Brain microvascular endothelial cell (primary cell): ENCODE results near the gene CCDC88B.
A peak's percentile ranks its signal among the peaks of the same experiment; 100 is the strongest.

ENCODE experiments used
- DNase-seq: peaks from one replicate; pipeline ENCODE4 v3.0.0-alpha.2; 2020
- H3K27ac ChIP-seq: fragments of 250-450 bp; sonication (Bioruptor Pico); 2 replicates; pipeline ENCODE4 v1.5.1; 2020; ENCODE audit warnings: mild to moderate bottlenecking, moderate library complexity
- H3K27me3 ChIP-seq: fragments of 250-450 bp; sonication (Bioruptor Pico); replicated peaks from 2 replicates; pipeline ENCODE4 v1.5.1; 2020; ENCODE audit warnings: mild to moderate bottlenecking
- H3K36me3 ChIP-seq: fragments of 250-450 bp; sonication (Bioruptor Pico); replicated peaks from 2 replicates; pipeline ENCODE4 v1.5.1; 2020; ENCODE audit warnings: mild to moderate bottlenecking
- H3K4me3 ChIP-seq: 2 replicates; pipeline ENCODE4 v1.5.1; 2011; ENCODE audit warnings: low read depth, mild to moderate bottlenecking, control low read depth, low read length, moderate library complexity
- in situ Hi-C: cut with HindIII; loops from 2 replicates; pipeline ENCODE4 v1.10.0; 2017; ENCODE audit warnings: low sequenced_read_pairs, low pct_ligation_motif_present
- TF ChIP-seq, protein P1 (sequence below): IDR thresholded peaks from 2 replicates; pipeline ENCODE4 v1.5.1; 2011; ENCODE audit warnings: low read depth, mild to moderate bottlenecking, moderate library complexity, low read length, control low read depth, inconsistent platforms; ENCODE audit errors: missing control alignments

Gene CCDC88B

DNA sequence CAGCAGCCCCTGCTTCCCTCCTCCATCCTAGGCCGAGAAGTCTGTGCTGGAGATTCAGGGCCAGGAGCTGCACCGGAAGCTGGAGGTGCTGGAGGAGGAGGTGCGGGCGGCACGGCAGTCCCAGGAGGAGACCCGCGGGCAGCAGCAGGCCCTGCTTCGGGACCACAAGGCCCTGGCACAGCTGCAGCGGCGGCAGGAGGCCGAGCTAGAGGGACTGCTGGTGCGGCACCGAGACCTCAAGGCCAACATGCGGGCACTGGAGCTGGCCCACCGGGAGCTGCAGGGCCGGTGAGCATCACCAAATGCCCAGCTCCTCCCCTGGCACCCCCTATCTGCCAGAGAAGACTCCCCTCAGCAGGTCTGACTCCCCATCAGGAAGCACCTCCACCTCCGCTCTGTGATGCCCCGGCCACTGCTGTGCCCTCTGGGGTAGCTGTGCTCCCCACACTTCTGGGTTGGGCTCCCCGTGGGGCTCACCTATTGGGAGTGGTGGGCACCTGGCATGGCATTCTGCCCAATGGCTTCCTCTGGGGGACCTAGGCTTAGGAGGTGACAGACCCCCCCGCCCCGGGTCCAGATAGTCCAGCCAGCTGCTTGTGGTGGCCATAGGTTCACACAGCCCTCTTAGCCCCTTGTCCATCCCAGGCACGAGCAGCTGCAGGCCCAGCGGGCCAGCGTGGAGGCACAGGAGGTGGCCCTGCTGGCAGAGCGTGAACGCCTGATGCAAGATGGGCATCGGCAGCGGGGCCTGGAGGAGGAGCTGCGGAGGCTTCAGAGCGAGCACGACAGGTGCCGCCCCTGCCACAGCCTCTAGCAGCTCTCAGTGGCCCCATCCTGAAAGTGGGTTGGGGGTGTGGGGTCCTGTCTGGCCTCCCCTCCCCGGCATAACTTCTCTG lies 12.3 kb downstream of the CCDC88B start:
- no peaks in the 10 kb centered on the region for H3K27me3 ChIP-seq
- no peaks in the 10 kb centered on the region for H3K36me3 ChIP-seq
- no peak overlapping the region for H3K4me3 ChIP-seq
- TF ChIP-seq, protein P1, sequence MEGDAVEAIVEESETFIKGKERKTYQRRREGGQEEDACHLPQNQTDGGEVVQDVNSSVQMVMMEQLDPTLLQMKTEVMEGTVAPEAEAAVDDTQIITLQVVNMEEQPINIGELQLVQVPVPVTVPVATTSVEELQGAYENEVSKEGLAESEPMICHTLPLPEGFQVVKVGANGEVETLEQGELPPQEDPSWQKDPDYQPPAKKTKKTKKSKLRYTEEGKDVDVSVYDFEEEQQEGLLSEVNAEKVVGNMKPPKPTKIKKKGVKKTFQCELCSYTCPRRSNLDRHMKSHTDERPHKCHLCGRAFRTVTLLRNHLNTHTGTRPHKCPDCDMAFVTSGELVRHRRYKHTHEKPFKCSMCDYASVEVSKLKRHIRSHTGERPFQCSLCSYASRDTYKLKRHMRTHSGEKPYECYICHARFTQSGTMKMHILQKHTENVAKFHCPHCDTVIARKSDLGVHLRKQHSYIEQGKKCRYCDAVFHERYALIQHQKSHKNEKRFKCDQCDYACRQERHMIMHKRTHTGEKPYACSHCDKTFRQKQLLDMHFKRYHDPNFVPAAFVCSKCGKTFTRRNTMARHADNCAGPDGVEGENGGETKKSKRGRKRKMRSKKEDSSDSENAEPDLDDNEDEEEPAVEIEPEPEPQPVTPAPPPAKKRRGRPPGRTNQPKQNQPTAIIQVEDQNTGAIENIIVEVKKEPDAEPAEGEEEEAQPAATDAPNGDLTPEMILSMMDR: no peak
- DNase-seq: no peak
- in situ Hi-C loops: no loop called here
- no peak overlapping the region for H3K27ac ChIP-seq

- Histone ChIP-seq H3K4me3 (no peak overlapping the region), H3K27ac (no peak overlapping the region), H3K27me3 (no peaks in the 10 kb centered on the region), H3K36me3 (no peaks in the 10 kb centered on the region)
- no peak for DNase-seq
- TF ChIP-seq, protein P1: no peak
- in situ Hi-C loops: no loop called here
Measured at GRCh38 chr11:64352995-64353714, 13.2 kb downstream of the CCDC88B start.

GRCh38 chr11:64353715-64354506 lies 13.9 kb downstream of the CCDC88B start:
- no peak overlapping the region for H3K27ac ChIP-seq
- no peak overlapping the region for H3K4me3 ChIP-seq
- in situ Hi-C loops: no loop called here
- no peak for DNase-seq
- no peaks in the 10 kb centered on the region for H3K36me3 ChIP-seq
- H3K27me3 ChIP-seq: no peaks in the 10 kb centered on the region
- TF ChIP-seq, protein P1: no peak

- no peaks in the 10 kb centered on the region for H3K36me3 ChIP-seq
- peak overlapping the region; percentile 46 for H3K27ac ChIP-seq
- H3K27me3 ChIP-seq: no peaks in the 10 kb centered on the region
- peak overlapping the region; percentile 37 for H3K4me3 ChIP-seq
- TF ChIP-seq, protein P1: peak; percentile 89
- in situ Hi-C loops: no loop called here
- peak; percentile 65 for DNase-seq
Measured at GRCh38 chr11:64355078-64355940, 15.3 kb downstream of the CCDC88B start.
